ENCODE results near the gene TATDN2. TPM values are rescaled to one million over a fixed set of nuclear protein-coding genes. Genes with fewer than 3 reads are reported as not detected.
A peak's percentile ranks its signal among the peaks of the same experiment; 100 is the strongest.

TATDN2 gene, protein sequence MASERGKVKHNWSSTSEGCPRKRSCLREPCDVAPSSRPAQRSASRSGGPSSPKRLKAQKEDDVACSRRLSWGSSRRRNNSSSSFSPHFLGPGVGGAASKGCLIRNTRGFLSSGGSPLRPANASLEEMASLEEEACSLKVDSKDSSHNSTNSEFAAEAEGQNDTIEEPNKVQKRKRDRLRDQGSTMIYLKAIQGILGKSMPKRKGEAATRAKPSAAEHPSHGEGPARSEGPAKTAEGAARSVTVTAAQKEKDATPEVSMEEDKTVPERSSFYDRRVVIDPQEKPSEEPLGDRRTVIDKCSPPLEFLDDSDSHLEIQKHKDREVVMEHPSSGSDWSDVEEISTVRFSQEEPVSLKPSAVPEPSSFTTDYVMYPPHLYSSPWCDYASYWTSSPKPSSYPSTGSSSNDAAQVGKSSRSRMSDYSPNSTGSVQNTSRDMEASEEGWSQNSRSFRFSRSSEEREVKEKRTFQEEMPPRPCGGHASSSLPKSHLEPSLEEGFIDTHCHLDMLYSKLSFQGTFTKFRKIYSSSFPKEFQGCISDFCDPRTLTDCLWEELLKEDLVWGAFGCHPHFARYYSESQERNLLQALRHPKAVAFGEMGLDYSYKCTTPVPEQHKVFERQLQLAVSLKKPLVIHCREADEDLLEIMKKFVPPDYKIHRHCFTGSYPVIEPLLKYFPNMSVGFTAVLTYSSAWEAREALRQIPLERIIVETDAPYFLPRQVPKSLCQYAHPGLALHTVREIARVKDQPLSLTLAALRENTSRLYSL
- polyA plus RNA-seq (2011; rRNA removed) = 22.4 and 27.6 TPM in 2 replicates
- 14.1 and 19.3 TPM in 2 replicates for polyA plus RNA-seq (2012; cell fraction: cytosol; rRNA removed)
- polyA plus RNA-seq (2012; cell fraction: nucleus; rRNA removed) = 15.7 and 18.0 TPM in 2 replicates
- 31.7 to 36.0 TPM (median 34.9 TPM) in 3 replicates for polyA plus RNA-seq (2017; fragmentation: RNase III; extraction: RNeasy Plus Mini Kit Qiagen cat#74134 plus additional on column Dnase treatment)
- polyA minus RNA-seq (2011; rRNA and poly(A)+ RNA removed) = 35.4 and 40.6 TPM in 2 replicates

DNA sequence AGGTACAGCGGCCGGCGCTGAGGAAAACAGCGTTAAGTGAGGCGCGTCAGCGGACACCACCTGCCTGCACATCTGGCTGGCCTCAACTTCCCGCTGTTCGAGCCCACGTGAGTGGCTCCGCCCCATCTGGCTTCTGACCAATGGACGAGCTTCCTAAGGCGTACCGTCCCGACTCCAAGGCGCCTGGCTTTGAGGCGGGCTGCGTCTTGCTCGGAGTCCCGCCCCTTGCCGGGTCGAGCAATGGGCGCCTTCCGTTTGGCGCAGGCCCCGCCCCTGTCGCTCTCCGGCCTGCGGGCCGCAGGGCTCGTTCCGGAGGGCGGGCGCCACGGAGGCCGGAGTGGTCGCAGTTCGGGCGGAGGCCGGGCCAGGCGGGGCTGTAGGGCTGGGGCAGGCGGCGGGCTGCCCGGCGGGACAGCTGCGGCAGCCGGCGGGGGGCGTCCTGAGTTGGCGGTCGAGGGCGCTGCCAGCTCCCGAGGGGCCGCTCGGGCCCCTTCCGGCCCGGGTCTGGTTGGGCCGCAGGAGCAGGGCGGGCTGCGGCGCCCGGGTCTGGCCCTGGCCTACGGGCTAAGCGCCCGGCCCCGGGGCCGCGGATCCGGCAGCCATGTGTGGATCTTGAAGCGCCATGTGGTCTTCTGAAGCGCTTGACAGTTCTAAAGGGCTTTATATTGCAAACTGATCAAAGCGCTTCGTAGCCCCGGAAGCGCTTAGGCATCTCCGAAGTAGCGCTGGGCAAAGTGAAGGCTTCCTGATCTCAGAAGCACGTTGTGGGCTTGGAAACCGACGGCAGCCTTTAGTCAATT lies at the start of gene TATDN2:
TSS of gene TATDN2 (plus strand) at position 276 of the 800 bp plus-strand sequence. CDS start 742 bp downstream, outside the sequence.
- Histone ChIP-seq H3K4me1 (peaks cover 20% of the 10 kb centered on the region), H3K9me3 (peaks cover 16% of the 10 kb centered on the region), H3K4me2 (peak within 1 kb of the TSS; percentile 93), H3K4me3 (peak within 1 kb of the TSS; percentile 72), H3K27ac (peak within 1 kb of the TSS; percentile 82 to 95)
- ATAC-seq (peak; percentile 96 to 99), DNase-seq (ENCODE audit: low read depth in 1 of 2, low spot score in 1 of 2) (peak; percentile 97 to 99), FAIRE-seq (no peak)
- WGBS (ENCODE audit: missing lambda C conversion rate) = under 1% methylated on average over 25 of the region's 80 CpGs
- POLR2A ChIA-PET = interaction anchor here (0.6 to 2.4 kb wide), 4 partner anchors 57 to 517 kb away, joined by 3 to 18 read pairs (median 10); partner anchors contain the start of genes BRPF1 and VHL
- TF ChIP-seq, protein P1, sequence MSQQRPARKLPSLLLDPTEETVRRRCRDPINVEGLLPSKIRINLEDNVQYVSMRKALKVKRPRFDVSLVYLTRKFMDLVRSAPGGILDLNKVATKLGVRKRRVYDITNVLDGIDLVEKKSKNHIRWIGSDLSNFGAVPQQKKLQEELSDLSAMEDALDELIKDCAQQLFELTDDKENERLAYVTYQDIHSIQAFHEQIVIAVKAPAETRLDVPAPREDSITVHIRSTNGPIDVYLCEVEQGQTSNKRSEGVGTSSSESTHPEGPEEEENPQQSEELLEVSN (IDR thresholded peaks at IDR 0.05; ENCODE audit: borderline replicate concordance, low read depth) = peak; percentile 96
- no peak for TF ChIP-seq EP300 (IDR thresholded peaks at IDR 0.05)
- TF ChIP-seq POLR2A (IDR thresholded peaks at IDR 0.05; ENCODE audit: low read length) = peak; percentile 68
- TF ChIP-seq BCL3 (IDR thresholded peaks at IDR 0.05) = peak; percentile 81
- TF ChIP-seq, protein P2, sequence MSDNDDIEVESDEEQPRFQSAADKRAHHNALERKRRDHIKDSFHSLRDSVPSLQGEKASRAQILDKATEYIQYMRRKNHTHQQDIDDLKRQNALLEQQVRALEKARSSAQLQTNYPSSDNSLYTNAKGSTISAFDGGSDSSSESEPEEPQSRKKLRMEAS (IDR thresholded peaks at IDR 0.05) = peak; percentile 93
- TF ChIP-seq RARB (CRISPR knock-in tag; IDR thresholded peaks at IDR 0.05) = no peak
- peak; percentile 94 for TF ChIP-seq PHF8 (IDR thresholded peaks at IDR 0.05; ENCODE audit: borderline replicate concordance, low read depth)
- TF ChIP-seq CHD4 (IDR thresholded peaks at IDR 0.05; ENCODE audit: borderline replicate concordance) = peak; percentile 87; the same call in 1 of the 2 replicates
- TF ChIP-seq HOXB13 (CRISPR knock-in tag; IDR thresholded peaks at IDR 0.05; ENCODE audit: low read depth) = 0 out of 2 replicates have a peak, but pooled peaks have one; percentile 14
- no peak for TF ChIP-seq NPAS2 (CRISPR knock-in tag; IDR thresholded peaks at IDR 0.05; ENCODE audit: borderline replicate concordance)
- TF ChIP-seq HOXB5 (CRISPR knock-in tag; IDR thresholded peaks at IDR 0.05) = peak; percentile 64; the same call in 1 of the 2 replicates
- TF ChIP-seq USF2 (IDR thresholded peaks at IDR 0.05) = peak; percentile 81
- TF ChIP-seq RFX5 (IDR thresholded peaks at IDR 0.05) = peak; percentile 18; the same call in 1 of the 2 replicates
- peak in 1 of 2 experiments; percentile 78; a peak in 3 of 5 replicates for TF ChIP-seq JUN (IDR thresholded peaks at IDR 0.05)
- CTCF ChIA-PET = interaction anchor here (0.8 to 1.7 kb wide), 6 partner anchors 13 to 302 kb away, joined by 3 read pairs; no protein-coding TSS in a partner anchor

DNA sequence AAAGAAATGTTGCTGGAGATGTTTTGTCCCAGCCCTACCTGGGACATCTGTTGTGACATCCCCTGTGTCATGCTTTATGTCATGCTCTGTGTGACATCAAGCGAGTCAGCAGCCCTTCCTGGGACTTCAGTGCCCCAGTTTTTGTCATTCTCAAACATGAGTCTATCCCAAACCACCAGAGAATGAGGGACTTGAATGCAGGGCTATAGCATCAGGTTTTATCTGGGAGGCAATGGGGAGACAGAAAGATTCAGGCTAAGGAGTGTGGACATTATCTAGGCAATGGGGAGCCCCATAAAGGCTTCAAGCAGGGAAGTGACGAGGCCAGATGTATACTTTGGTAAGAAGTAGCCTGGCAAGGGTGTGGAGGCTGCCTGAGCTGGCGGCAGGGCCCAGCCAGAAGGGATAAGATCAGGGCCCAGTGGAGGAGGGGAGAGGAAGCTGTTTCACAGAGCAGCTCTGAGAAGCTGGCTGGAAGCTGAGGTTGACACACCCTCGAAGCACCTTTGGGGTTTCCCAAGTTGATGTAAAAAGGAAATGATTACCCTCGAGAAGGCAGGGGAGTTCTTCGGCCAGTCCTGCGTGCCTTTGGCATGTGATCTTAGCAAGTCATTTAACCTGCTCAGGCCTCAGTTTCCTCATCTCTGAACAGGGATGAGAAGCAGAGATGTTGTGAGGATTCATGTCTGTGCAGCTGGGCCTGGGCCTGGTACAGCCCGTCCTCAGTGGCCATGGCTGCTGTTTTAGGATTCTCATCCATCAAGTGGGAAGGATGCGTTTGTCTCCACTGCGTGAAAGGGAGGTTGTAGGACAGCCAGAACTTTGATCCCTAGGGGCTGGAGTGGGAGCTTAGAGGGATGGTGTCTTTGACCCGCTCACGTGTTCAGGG lies 49.3 kb upstream of the TATDN2 start:
- Histone ChIP-seq H3K4me2 (peak overlapping the region; percentile 55), H3K4me1 (peaks cover 67% of the 10 kb centered on the region), H3K27ac (peak overlapping the region; percentile 60 to 86), H3K4me3 (no peak overlapping the region), H3K9me3 (no peaks in the 10 kb centered on the region)
- POLR2A ChIA-PET = no interaction called here
- 42% methylated on average over 12 of the region's 12 CpGs for WGBS (ENCODE audit: missing lambda C conversion rate)
- FAIRE-seq (no peak), DNase-seq (ENCODE audit: low read depth in 1 of 2, low spot score in 1 of 2) (peak; percentile 50 to 76), ATAC-seq (peak; percentile 70 to 80; a peak in 5 of 6 replicates)
- CTCF ChIA-PET = interaction anchor here (1.0 to 1.3 kb wide), 3 partner anchors 13 to 24 kb away, joined by 3 read pairs; no protein-coding TSS in a partner anchor
- TF ChIP-seq EP300 (IDR thresholded peaks at IDR 0.05) (no peak), HOXB5 (CRISPR knock-in tag; IDR thresholded peaks at IDR 0.05) (peak; percentile 73), RNF2 (IDR thresholded peaks at IDR 0.05; ENCODE audit: borderline replicate concordance, low read depth) (no peak), PBX3 (IDR thresholded peaks at IDR 0.05) (no peak), FOXS1 (CRISPR knock-in tag; IDR thresholded peaks at IDR 0.05) (peak; percentile 64; the same call in 1 of the 2 replicates), KDM5A (IDR thresholded peaks at IDR 0.05) (no peak), FOSB (CRISPR knock-in tag; IDR thresholded peaks at IDR 0.05) (no peak), CBX2 (IDR thresholded peaks at IDR 0.05; ENCODE audit: borderline replicate concordance, low read depth) (no peak), CHD2 (IDR thresholded peaks at IDR 0.05; ENCODE audit: low read length, partially characterized antibody) (no peak), KDM1A (IDR thresholded peaks at IDR 0.05; ENCODE audit: low read depth) (no peak), POLR2AphosphoS2 (conservative IDR thresholded peaks at IDR 0.05; ENCODE audit: low read length) (no peak), EHF (CRISPR knock-in tag; IDR thresholded peaks at IDR 0.05) (0 out of 2 replicates have a peak, but pooled peaks have one; percentile 21), POLR2A (IDR thresholded peaks at IDR 0.05; ENCODE audit: low read length) (no peak), TFCP2L1 (CRISPR knock-in tag; IDR thresholded peaks at IDR 0.05) (no peak), HOXB13 (CRISPR knock-in tag; IDR thresholded peaks at IDR 0.05; ENCODE audit: low read depth) (0 out of 2 replicates have a peak, but pooled peaks have one; percentile 22)
